OCI-M2 (cell line): ENCODE data around the gene C6orf58.

Experiments used
- DNase-seq: peaks from one replicate; lab custom pipeline; 2025; ENCODE audit not compliant: unreplicated experiment; lab: John Stamatoyannopoulos, UW

The C6orf58 gene

DNA sequence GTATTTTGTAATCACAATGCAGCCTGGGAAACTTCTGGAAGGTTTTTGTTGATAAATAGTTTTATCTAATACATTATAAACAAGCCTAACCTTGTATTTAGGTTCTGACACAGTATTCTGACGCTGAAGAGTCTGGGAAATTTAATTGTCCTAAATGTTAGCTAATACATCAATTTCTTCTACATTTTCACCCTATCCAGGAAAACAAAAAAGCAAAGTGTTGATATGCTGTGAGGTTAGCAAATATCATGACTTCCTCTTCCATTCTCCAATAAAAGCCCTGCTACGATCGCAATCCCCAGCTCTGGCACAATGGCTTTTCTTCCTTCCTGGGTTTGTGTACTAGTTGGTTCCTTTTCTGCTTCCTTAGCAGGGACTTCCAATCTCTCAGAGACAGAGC, at the start of gene C6orf58:
Gene C6orf58 (plus strand): TSS at position 301 of the 400 bp plus-strand sequence. CDS start 12 bp downstream, at position 313.
- DNase-seq: no peak

DNA sequence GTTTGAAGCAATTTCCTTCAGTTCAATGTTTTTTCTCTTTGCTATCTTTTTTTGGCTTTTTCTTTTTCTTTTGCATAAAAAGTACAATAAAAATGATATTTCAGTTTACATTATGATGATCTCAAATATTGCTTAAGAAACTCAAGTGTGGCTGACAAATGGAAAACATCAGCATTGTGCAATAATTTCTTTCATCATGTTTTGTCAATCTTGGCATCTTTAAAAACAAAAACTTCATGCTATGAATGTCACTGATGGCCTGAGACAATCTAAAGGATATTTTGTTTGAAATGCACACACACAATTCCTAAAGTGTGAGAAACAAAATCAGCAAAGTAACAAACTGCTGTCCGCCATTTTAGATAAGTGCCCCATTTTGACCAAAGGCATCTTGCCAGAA, 44.0 kb upstream of the C6orf58 start:
- no peak for DNase-seq

DNA sequence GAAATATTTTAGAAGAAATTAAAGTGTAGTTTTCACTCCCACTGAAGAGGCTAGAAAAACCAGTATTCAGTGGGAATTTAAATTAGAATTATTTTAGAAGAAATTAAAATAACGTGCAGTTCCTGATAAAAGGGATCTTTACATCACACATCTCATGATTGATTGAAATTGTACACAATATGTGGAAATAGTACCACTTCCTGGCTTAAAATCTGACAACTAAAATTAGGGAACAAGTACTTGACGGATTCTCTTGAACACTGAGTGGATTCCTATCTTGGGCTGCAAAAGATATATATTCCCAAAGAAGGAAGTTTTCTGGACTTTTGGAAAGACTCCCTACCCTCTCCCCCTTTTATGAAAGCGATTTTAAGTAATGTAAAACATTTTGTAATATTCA, 43.2 kb upstream of the C6orf58 start:
- no peak for DNase-seq

DNA sequence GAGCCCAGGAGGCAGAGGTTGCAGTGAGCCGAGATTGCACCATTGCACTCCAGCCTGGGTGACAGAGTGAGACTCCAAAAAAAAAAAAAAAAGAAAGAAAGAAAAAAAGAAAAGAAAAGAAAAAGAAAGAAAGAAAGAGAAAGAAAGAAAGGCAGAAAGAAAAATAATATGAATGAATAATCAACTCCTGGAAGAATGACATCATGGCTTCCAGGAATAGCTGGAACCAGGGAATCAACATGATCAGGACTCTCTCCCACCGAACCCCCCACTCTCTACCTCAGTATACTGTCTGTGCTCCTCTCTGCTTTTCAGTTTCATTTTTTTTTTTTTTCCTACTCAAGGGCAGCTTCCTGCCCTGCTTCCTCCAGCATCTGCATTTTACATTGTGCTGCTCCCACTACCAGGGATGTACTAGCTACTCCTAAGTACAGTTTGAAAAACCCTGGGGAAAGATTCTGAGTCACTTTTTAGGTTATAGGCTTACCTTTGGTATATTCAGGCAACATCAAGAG, 38.2 kb upstream of the C6orf58 start:
- DNase-seq: no peak

DNA sequence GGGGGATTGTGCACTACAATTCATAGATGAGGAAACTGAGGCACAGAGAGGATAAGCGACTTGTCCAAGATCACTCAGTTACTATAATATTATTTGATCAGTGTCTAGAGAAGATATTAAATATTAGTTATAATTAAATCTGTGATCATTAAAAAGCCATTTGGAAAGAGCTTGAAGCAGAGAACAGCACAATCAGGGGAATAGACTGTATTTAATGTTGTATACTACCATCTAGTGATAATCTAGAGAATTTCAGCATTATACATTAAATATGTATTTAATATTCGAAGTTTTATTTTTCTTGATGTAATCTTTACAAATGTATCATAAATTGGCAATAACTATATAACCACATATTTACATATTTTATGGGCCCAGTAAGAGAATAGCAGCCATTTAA, 37.7 kb upstream of the C6orf58 start:
- no peak for DNase-seq

DNA sequence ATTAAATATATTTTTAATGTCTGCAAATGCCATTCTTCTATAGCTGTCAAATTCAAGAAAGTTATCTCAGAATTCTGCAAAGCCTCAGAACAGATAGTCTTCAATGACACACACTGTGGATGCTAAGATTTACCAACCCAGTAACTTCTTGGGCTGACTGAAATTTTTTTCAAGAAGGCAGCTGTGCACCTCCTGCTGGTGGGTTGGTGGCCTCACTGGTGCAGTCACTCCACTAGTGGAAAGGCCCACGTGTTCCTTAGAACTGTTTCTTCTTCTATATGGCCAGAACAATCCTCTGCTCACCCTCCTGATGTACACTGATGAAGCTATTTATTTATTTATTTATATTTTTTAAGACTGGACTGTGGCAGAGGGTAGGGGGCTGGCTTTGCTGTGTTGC, 29.8 kb upstream of the C6orf58 start:
- no peak for DNase-seq

DNA sequence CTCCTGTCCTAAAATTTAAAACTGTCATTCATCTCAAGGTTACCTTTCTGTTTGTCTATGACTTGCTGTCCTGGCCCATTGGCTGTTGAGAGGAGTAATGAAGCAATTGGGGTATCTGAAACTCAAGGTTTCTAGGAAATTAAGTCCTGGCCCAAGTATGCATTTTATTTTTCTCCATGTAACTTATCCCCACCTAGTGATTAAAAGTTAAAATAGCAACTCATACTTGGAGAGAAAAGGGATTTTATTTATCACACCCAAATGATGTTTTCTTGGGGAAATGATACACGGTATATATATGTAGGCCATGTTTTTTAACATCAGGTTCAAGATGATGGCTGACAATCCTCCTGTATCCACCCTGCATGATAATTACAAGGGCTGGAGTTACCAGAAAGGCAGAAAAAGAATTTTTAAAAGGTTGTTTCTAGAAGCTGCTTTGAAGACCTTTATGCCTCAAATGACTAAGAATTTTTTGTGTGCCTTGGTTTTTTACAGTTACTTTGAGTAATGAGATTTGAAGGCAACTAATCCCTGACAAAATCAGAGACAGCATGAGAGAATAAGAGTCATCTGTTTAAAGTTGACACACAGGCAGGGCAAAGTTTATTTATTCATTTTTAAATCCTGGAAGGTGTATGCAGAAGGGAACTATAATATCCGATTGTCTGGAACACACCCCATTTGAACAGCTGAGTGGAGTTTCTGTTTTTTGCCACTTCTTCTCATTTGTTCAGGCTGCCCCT, 28.9 kb upstream of the C6orf58 start:
- no peak for DNase-seq

DNA sequence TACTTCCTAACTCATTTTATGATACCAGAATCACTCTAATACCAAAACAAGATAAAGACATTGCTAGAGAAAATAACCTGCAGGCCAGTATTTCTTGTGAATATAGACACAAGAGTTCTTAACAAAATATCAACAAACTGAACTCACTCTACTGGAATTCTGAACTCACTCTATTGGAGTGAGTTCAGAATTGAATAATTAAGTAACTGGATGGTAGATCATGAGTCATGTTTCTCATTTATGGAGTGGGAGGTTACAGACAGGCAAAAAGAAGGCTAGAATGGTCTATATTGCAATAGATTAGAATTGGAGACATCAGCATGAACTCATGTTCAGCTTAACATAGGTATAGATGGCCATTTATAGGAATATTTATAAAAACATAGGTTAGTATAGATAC, 26.6 kb upstream of the C6orf58 start:
- DNase-seq: no peak

DNA sequence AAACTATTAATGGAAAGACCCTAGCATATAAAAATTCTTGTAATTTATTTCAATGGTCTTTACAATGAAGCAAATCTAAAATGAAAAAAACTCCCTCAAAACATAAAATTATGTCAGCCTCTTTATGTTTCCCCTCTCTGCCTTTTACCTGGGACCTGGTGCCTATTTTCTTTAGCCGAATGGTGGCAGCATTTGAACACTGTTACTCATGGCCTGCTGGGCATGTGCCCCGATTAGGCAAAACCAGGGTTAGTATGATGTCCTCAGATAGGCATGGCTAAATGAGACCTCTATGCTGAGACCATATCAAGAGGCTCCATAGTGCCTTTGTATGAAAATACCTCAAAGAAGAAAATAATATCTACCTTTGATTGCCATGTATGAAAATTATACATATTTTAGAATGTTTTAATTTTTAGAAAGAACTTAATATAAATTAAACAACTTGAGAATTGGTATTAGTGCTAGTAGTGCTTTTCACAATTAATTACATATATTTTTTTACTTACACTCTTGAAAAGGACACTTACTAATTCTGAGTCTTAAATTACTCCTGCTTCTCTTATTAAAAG, 22.5 kb upstream of the C6orf58 start:
- DNase-seq: no peak

DNA sequence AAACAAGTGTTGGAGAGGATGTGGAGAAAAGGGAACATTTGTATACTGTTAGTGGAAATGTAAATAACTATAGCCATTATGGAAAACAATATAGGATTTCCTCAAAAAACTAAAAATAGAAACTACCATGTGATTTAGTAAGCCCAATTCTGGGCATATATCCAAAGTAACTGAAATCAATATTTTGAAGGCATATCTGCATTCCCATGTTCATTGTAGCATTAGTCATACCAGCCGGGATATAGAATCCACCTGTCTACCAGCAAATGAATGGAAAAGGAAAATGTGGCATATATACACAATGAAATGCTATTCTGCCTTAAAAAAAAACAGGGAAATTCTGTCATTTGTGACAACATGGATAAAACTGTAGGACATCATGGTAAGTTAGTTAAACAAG, 15.3 kb upstream of the C6orf58 start:
- no peak for DNase-seq

DNA sequence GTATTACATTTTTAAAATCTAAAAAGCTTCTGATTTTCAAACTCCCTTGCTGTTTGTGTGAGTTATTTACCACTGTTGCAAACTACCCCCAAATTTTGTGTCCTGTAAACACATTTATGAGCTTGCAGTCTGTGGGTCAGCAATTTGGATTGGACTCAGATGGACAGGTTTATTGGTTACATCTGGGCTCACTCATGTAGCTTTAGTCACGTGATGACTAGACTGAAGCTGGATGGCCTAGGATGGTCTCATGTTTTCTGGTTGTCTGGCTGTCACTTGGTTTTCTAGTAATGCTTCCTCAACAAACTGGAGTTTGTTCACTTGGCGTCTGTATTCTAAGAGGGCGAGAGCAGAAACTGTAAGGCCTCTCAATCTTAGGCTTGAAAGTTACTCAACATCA, 12.2 kb upstream of the C6orf58 start:
- no peak for DNase-seq

DNA sequence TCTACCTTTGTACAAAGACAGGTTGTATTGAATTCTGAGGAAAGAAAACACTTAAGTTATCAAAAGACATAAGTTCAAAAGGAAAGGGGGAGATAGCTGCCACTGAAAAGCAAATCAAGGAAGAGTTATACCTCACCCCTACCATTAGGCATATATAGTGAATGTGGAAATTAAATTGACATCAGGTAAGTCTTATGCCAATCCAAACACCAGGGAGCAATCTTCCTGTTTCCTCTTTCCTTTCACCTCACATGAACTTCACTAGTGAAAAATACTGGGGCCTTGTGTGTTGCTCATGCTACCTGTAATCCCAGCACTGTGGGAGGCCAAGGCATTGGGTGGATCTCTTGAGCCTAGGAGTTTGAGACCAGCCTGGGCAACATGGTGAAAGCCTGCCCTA, 10.9 kb upstream of the C6orf58 start:
- no peak for DNase-seq

DNA sequence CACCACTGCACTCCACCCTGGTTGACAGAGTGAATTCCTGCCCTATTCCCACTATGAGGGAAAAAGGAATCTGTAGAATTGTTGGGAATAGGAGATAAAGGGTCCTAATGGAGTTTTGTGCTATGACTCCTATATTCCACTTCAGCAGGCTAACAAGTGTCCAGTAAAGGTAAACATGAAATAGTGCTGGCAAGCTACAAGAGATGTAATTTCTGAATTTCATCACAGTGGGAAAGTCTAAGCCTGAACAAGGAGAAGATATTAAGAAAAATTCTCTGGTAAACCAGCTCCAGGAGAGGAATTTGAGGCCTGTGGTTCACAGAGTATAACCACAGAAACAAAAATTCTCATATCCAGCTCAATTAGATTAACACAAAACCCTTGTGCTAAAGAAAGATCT, 10.3 kb upstream of the C6orf58 start:
- DNase-seq: no peak

DNA sequence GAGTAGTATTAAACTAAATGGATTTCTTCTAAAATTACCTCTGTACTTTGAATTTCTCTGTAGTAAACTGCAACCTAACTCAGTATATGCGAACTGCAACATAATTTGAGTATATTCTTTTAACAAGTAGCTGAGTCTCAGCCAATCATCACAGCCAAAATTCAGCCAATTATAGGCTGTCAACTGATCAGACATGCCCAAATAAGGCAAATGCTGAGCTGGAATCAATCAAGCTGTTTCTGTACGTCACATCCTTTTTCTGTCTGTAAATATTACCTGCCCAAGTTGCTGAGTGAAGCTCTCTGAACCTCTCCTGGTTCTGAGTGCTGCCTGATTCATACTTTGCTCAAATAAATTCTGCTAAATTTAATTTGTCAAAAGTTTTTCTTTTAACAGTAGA, 9.5 kb upstream of the C6orf58 start:
- DNase-seq: no peak

DNA sequence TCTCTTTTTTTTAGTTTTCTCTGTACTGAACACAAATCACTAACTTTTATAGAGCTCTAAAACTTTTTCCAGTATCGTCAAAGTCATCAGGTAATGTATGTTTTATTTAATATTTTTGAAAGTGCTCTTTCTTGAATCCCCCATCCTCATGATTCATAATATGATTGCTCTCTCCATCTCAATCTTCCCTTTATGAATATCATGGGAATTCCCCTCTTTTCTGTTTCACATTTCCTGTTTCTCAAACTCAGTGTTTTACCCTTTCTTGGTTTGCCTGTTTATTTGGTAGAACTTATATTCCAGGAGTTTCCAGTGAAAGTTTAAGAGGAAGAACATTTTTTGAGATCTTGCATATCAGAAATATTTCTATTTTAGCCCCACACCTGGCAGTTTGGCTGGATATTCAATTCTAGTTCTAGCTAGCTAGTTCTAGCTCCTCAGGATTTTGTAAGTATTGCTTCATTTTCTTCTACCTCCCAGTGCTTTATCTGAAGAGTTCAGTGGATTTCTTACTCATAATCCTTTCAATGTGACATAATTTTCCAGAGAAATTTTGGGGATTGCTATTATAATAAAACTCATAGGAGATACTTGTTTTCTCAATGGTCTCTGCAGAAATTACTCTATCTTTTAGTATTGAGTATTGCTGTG, 6.1 kb upstream of the C6orf58 start:
- no peak for DNase-seq

DNA sequence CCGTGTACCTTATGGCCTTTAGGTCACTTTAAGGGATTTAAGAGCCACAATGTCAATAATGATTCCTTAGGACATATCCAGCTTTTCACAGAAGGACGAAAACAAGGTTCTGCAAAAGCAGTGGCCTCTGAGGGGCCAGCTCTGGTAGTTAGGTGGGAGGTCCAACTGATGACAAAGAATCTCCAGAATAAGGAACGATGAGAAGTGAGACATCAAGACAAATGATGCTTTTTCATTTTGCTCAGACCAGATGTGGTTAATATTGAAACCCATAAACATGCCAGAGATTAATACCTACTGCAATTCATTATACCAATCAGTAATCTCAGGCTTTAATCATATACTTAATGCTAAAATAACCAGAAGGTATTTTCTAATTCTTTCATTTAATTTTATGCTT, 1.9 kb downstream of the C6orf58 start:
- DNase-seq: no peak

DNA sequence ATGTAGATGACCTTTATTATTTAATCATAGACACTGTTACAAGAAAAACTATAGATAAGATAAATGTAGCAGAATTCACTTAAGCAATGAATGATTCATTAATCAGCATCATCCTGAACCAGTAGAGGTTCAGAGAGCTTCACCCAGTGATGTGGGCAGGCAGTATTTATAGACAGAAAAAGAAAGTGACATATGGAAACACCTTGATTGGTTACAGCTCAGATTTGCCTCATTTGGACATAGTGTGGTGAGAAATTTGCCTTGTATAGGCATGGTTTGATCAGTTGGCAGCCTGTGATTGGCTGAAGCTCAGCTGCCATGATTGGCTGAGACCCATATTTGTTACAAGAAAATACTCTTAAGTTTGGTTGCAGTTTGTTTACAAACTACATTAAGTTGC, 4.6 kb downstream of the C6orf58 start:
- no peak for DNase-seq

DNA sequence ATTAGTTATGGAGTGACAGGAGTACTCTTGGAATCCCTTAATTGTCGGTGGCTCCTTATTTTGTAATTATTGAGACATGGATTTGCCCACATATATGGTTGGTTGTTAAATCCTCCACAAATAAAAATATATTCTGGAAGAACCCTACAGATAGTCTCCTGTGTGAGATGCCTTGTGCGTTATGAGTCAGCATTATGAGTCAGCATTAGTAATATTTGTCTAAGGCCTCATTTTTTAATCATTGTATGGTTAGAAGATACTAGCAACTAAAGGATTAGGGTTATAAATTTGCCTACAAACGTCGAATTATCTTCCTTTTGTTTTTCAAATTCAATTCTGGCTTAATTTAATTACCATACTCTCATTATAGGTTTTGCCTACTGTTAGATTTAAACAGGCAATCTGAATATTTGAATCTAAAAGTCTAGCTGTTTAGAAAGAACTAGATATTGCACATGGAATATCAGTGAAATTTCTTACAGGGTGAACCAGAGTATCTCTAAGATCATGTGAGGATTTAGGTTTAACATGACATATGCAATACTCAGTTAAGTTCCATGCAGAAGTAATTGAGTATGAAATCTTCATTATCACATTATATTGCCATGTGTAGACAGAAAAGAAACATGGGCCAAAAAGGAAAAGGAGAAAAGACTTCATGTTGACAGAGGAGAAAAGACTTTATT, 5.9 kb downstream of the C6orf58 start:
- DNase-seq: no peak

DNA sequence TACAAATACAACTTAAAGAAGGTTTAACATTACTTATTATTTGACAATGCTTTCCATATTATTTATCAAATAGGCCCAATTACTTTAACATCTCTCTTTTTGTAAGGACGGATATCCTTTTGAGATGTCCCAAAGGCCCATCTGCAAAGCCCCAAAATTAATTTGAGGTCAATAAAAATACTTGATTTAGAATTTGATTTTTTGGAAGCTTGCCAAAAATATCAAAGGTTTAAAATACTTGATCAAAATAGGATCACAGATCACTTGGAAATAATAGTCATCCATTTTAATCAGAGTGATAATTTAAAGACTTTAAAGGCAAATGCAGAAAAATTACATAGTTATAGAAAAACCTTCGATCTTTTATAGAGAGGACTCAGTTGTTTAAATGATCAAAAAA, 8.1 kb downstream of the C6orf58 start:
- DNase-seq: no peak

DNA sequence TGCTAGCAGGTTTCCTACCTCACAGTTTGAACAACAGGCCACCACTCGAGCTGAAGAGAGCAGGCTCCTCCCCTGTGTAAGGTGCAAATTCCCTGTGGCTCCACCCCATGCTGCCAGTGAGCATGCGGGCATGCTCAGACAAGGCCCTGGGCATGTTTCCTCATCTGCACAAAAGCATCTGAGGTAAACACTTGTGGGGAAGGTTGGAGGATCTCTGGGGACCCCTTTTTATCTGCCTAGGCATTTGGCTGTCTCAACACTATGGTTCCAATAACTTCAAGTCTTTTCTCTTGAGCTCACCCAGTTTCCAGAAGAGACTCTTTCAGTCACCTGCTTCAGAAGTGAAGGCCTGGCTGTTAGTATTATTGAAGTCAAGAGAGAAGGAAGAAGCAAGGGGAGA, 9.4 kb downstream of the C6orf58 start:
- no peak for DNase-seq

DNA sequence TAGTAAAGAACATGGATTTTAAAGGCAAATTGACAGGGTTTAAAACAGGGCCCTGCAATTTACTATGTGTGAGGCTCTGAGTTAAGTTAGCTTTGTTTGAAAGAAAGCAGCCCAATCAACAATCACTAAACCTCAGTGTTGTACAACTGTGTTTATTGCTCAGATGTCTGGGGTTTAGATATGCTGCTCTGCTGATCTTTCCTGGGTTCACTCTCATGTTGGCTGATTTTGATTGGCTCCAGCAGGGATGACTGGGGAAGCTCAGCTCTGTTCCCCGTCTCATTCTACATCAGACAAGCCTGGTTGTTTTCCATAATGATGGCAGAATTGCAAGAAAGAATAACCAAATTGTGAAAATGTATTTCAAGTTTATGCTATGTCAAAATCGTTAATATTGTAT, 10.9 kb downstream of the C6orf58 start:
- no peak for DNase-seq

DNA sequence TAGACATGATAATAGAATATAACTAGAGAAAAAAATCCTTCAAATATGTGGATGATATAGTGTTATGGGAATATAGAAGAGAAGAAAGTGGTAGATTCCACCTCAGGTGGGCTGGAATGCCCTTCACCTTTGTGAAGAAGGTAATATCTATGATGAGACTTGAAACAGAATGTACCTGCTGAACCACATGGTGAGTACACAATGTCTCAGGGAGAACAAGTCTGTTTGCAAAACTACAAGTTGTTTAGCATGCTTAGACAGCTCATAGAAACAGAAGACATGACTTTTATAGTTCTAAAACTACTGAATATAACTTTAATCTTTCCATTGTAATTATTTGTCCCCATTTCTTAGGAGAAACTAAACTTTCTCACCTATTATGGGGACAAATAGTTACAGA, 12.2 kb downstream of the C6orf58 start:
- DNase-seq: no peak
